ENCODE measurements around the gene FYB1.
"Not testable (repeated sequence)": the region's sequence is repeated elsewhere in the genome, so short reads cannot be mapped to it uniquely, and the experiment has no call there.

The FYB1 gene

GRCh38 chr5:39228596-39228995, 9.2 kb upstream of the FYB1 start:
- DNase-seq (ENCODE audit: low read depth in 1 of 2, low spot score in 1 of 2), result no peak

GRCh38 chr5:39226558-39226957, 7.2 kb upstream of the FYB1 start:
- no peak for DNase-seq (ENCODE audit: low read depth in 1 of 2, low spot score in 1 of 2)

- no peak for DNase-seq (ENCODE audit: low read depth in 1 of 2, low spot score in 1 of 2)
These were observed 6.7 kb upstream of the FYB1 start for GRCh38 chr5:39226100-39226451.

- DNase-seq (ENCODE audit: low read depth in 1 of 2, low spot score in 1 of 2), result no peak
These were observed 6.2 kb upstream of the FYB1 start for GRCh38 chr5:39225405-39226099.

- no peak for DNase-seq (ENCODE audit: low read depth in 1 of 2, low spot score in 1 of 2)
These were observed 4.9 kb upstream of the FYB1 start for GRCh38 chr5:39224196-39224761.

- no peak for DNase-seq (ENCODE audit: low read depth in 1 of 2, low spot score in 1 of 2)
These were observed 4.3 kb upstream of the FYB1 start for GRCh38 chr5:39223565-39224156.

GRCh38 chr5:39221671-39222070, 2.3 kb upstream of the FYB1 start:
- DNase-seq (ENCODE audit: low read depth in 1 of 2, low spot score in 1 of 2), result not testable (repeated sequence)

GRCh38 chr5:39220280-39221030, 1.1 kb upstream of the FYB1 start:
- no peak for DNase-seq (ENCODE audit: low read depth in 1 of 2, low spot score in 1 of 2)

GRCh38 chr5:39218482-39219402, 621 bp downstream of the FYB1 start:
- no peak for DNase-seq (ENCODE audit: low read depth in 1 of 2, low spot score in 1 of 2)

- peak; percentile 45 to 59 for DNase-seq (ENCODE audit: low read depth in 1 of 2, low spot score in 1 of 2)
These were observed 1.7 kb downstream of the FYB1 start for GRCh38 chr5:39217365-39218281.

GRCh38 chr5:39216631-39217030, 2.7 kb downstream of the FYB1 start:
- no peak for DNase-seq (ENCODE audit: low read depth in 1 of 2, low spot score in 1 of 2)

GRCh38 chr5:39215857-39216256, 3.5 kb downstream of the FYB1 start:
- DNase-seq (ENCODE audit: low read depth in 1 of 2, low spot score in 1 of 2), result no peak

- DNase-seq (ENCODE audit: low read depth in 1 of 2, low spot score in 1 of 2), result no peak
These were observed 4.3 kb downstream of the FYB1 start for GRCh38 chr5:39214912-39215709.

GRCh38 chr5:39213447-39214207, 5.7 kb downstream of the FYB1 start:
- DNase-seq (ENCODE audit: low read depth in 1 of 2, low spot score in 1 of 2), result no peak

GRCh38 chr5:39211773-39212172, 7.6 kb downstream of the FYB1 start:
- DNase-seq (ENCODE audit: low read depth in 1 of 2, low spot score in 1 of 2), result no peak

- peak; percentile 64 to 70 for DNase-seq (ENCODE audit: low read depth in 1 of 2, low spot score in 1 of 2)
These were observed 9.4 kb downstream of the FYB1 start for GRCh38 chr5:39209924-39210323.

GRCh38 chr5:39208471-39208870, 10.9 kb downstream of the FYB1 start:
- no peak for DNase-seq (ENCODE audit: low read depth in 1 of 2, low spot score in 1 of 2)

- DNase-seq (ENCODE audit: low read depth in 1 of 2, low spot score in 1 of 2), result no peak
These were observed 11.9 kb downstream of the FYB1 start for GRCh38 chr5:39207345-39208045.

Measured in activated T-helper 1 cell treated with anti-CD3 and anti-CD28 coated beads, Interleukin-2, amount 50 U/mL, for 16 hours (primary cell).